HFFc6 (cell line): ENCODE measurements around the gene YARS2. TPM values are rescaled to one million over a fixed set of nuclear protein-coding genes. Genes with fewer than 3 reads are reported as not detected.

Experiments
- DNase-seq: peaks from one replicate; pipeline ENCODE4 v3.0.0-alpha.2; 2018
- H3K27ac Mint-ChIP-seq: 2 replicates; pipeline ENCODE4 v1.8.0; 2020; ENCODE audit warnings: mild to moderate bottlenecking, mixed read lengths
- H3K27me3 Mint-ChIP-seq: 2 replicates; pipeline ENCODE4 v1.8.0; 2021; ENCODE audit warnings: mild to moderate bottlenecking, moderate library complexity, mixed read lengths; ENCODE audit not compliant: insufficient read depth
- H3K36me3 Mint-ChIP-seq: 2 replicates; pipeline ENCODE4 v1.8.0; 2021; ENCODE audit warnings: low read depth, mixed read lengths
- H3K4me1 Mint-ChIP-seq: 2 replicates; pipeline ENCODE4 v1.8.0; 2020; ENCODE audit warnings: low read depth, mixed read lengths
- H3K4me3 Mint-ChIP-seq: 2 replicates; pipeline ENCODE4 v1.8.0; 2020; ENCODE audit warnings: mild to moderate bottlenecking, moderate library complexity, mixed read lengths
- H3K9me3 Mint-ChIP-seq: 2 replicates; pipeline ENCODE4 v1.8.0; 2020; ENCODE audit warnings: mild to moderate bottlenecking, mixed read lengths
- CTCF ChIP-seq: fragments of 200-600 bp; sonication (generic); IDR thresholded peaks from 2 replicates; pipeline ENCODE4 v1.5.0; 2021; ENCODE audit warnings: antibody characterized with exemption, mild to moderate bottlenecking
- total RNA-seq, 6 experiments: library from RNA; stranded (reverse); fragmentation: NEBNext Ultra II Directional; extraction: Animal tissue kit (Norgen Biotek cat#: 25700); gene quantifications; 2 replicates in 1 of 6; 3 replicates in 5 of 6; pipeline ENCODE4 v1.2.3, GENCODE V29; 2021

The YARS2 gene
- total RNA-seq, 6 experiments from 2014 or later = 14.6 to 21.7 (median 17.4) TPM

- no peaks in the 10 kb centered on the region for H3K4me1 Mint-ChIP-seq
- DNase-seq = no peak
- H3K27ac Mint-ChIP-seq = no peak overlapping the region
- no peak for TF ChIP-seq CTCF
- peaks cover 13% of the 10 kb centered on the region for H3K36me3 Mint-ChIP-seq
- no peaks in the 10 kb centered on the region for H3K27me3 Mint-ChIP-seq
- H3K4me3 Mint-ChIP-seq = no peak overlapping the region
- H3K9me3 Mint-ChIP-seq = no peaks in the 10 kb centered on the region
Measured at GRCh38 chr12:32714772-32715171, 40.9 kb downstream of the YARS2 start.

DNA sequence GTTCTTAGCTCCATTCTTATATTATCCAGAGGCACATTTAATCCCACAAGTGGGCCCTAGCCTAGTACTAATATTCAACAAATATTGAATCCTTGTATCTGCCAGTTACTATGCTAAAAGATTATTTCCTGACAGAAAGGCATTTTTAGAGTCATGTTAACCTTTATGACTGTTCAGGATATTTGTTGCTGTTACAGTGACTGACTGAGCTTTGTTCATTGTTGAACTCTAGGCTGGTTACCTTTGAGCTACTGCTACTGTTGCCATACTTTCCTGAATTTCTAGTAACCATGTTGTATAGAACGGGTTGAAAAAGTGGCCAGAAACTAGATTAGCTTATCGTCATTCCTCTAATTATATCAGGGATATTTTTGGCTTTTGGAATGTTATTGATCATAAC lies 46.8 kb downstream of the YARS2 start:
- no peak for DNase-seq
- TF ChIP-seq CTCF = no peak
- H3K4me3 Mint-ChIP-seq = no peak overlapping the region
- no peaks in the 10 kb centered on the region for H3K9me3 Mint-ChIP-seq
- H3K27me3 Mint-ChIP-seq = no peaks in the 10 kb centered on the region
- no peak overlapping the region for H3K27ac Mint-ChIP-seq
- peaks cover 13% of the 10 kb centered on the region for H3K36me3 Mint-ChIP-seq
- H3K4me1 Mint-ChIP-seq = no peaks in the 10 kb centered on the region

- Mint-ChIP-seq H3K9me3 (no peaks in the 10 kb centered on the region), H3K36me3 (peaks cover 6% of the 10 kb centered on the region), H3K4me1 (peaks cover 10% of the 10 kb centered on the region; the same call in 1 of the 2 replicates), H3K27ac (no peak overlapping the region), H3K4me3 (no peak overlapping the region), H3K27me3 (no peaks in the 10 kb centered on the region)
- TF ChIP-seq CTCF = no peak
- no peak for DNase-seq
Measured at GRCh38 chr12:32706335-32707024, 49.2 kb downstream of the YARS2 start.

DNA sequence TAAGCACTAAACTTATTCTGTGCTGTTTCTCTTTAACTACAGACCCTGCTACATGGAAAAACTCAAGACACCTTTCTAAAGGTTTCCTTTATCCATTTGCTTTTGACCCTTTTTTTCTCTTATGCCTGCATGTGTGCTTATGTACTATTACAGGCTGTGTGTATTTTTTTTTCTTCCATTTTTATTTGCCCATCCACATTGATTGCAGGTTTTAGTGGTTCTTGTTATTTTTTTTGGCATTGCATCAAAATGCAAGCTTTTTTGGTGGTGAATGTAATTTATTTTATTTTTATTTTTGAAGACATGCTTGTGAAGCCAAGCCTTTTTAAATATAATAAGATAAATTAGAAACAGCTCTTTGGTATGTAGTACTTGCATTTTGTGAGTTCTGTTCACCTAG lies 49.9 kb downstream of the YARS2 start:
- no peaks in the 10 kb centered on the region; the same call in 1 of the 2 replicates for H3K36me3 Mint-ChIP-seq
- H3K4me1 Mint-ChIP-seq = peaks cover 10% of the 10 kb centered on the region; the same call in 1 of the 2 replicates
- TF ChIP-seq CTCF = no peak
- no peak overlapping the region for H3K27ac Mint-ChIP-seq
- no peaks in the 10 kb centered on the region for H3K9me3 Mint-ChIP-seq
- H3K4me3 Mint-ChIP-seq = no peak overlapping the region
- no peak for DNase-seq
- H3K27me3 Mint-ChIP-seq = no peaks in the 10 kb centered on the region

DNA sequence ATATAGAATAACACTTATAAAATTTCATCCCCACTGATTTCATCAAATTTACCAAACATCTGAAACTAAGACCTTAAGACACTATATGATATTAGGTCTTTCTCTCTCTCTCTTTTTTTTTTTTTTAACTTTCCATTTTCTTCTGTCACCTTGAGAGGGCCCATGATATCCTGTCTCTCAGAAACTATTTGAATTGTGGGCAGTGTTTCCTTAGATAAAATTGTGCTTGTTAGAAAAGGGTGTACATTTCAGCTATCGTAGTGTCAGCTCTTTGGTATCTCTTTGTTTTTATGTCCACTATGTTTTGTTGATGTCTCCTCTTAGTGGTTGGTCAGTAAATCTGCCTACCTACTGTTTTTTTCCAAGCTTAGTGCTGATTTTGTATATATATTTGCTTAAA lies 52.8 kb downstream of the YARS2 start:
- TF ChIP-seq CTCF = no peak
- Mint-ChIP-seq H3K27ac (no peak overlapping the region), H3K4me3 (no peak overlapping the region), H3K9me3 (no peaks in the 10 kb centered on the region), H3K27me3 (no peaks in the 10 kb centered on the region), H3K36me3 (no peaks in the 10 kb centered on the region; the same call in 1 of the 2 replicates), H3K4me1 (peaks cover 10% of the 10 kb centered on the region; the same call in 1 of the 2 replicates)
- no peak for DNase-seq
